Adrenal gland (tissue), 12 donors: ENCODE measurements around the gene SETD2. TPM values are rescaled to one million over a fixed set of nuclear protein-coding genes. Genes with fewer than 3 reads are reported as not detected.

Experiments used
- DNase-seq, 7 donors: peaks; one replicate each; pipeline ENCODE4 v3.0.0-alpha.2; 2019 to 2020
- H3K27ac ChIP-seq, 5 donors: fragments of 200-600 bp; sonication (generic) in 4 of 5; 1 replicate in 3 of 5; 2 replicates in 2 of 5; pipeline versions ENCODE4 v1.5.1 to v1.8.0; 2016 to 2020; ENCODE audit warnings: mild to moderate bottlenecking in 1 of 5
- H3K27me3 ChIP-seq: fragments of 200-600 bp; 2 replicates; pipeline ENCODE4 v1.8.0; 2021
- H3K36me3 ChIP-seq, 2 donors: fragments of 200-600 bp; replicated peaks in 1 of 2; 1 replicate in 1 of 2; 2 replicates in 1 of 2; pipeline versions ENCODE4 v1.5.1 to v1.8.0; 2018 to 2022
- H3K4me1 ChIP-seq, 2 donors: fragments of 200-600 bp; replicated peaks in 1 of 2; 1 replicate in 1 of 2; 2 replicates in 1 of 2; pipeline versions ENCODE4 v1.5.1 to v1.8.0; 2018 to 2021
- H3K4me3 ChIP-seq, 4 donors: fragments of 200-600 bp; sonication (generic) in 3 of 4; one replicate each; pipeline ENCODE4 v1.5.1; 2016 to 2018
- H3K9me3 ChIP-seq, 3 donors: fragments of 200-600 bp; sonication (generic) in 1 of 3; replicated peaks in 1 of 3; 1 replicate in 2 of 3; 2 replicates in 1 of 3; pipeline versions ENCODE4 v1.5.1 to v1.8.0; 2016 to 2021
- POLR2A ChIP-seq, 2 donors: fragments of 450-650 bp; IDR thresholded peaks; one replicate each; pipeline ENCODE4 v1.6.1; 2017; ENCODE audit warnings: antibody characterized with exemption in 2 of 2, mild to moderate bottlenecking in 2 of 2, moderate library complexity in 1 of 2
- WGBS, 4 donors: extraction: QIAGEN DNeasy Blood & Tissue Kit in 2 of 4; methylation state at CpG; one replicate each; pipeline versions ENCODE4 v1.1.5 to v1.1.7; 2013 to 2017; 5-methylcytosine and 5-hydroxymethylcytosine counted together
- intact Hi-C, 2 donors: fragments of 100-400 bp; cut with DNase I; formaldehyde crosslinking; loops; one replicate each; pipeline versions ENCODE4 v1.14.1 to v1.15.0; 2022 to 2023
- polyA plus RNA-seq, 3 donors: library from polyadenylated mRNA; stranded (reverse); fragments of 200-250 nt in 2 of 3; fragments of 350-450 nt in 1 of 3; fragmentation: Illumina TruSeq in 1 of 3; extraction: RNeasy Lipid Tissue Mini Kit (QIAGEN cat#74804) in 1 of 3; gene quantifications; one replicate each; pipeline ENCODE4 v1.2.3, GENCODE V29; 2013 to 2014
- total RNA-seq, 9 donors: library from RNA; depleted of rRNA in 4 of 9; stranded (reverse); fragments of >200 nt in 4 of 9; fragments of 120-200 nt in 1 of 9; fragmentation: NEBNext Ultra II Directional in 1 of 9; extraction: Animal tissue kit (Norgen Biotek cat#: 25700) in 1 of 9; gene quantifications; one replicate each; pipeline versions ENCODE4 v1.1.0 to v1.2.4, GENCODE V29; 2013 to 2023
- TF ChIP-seq, protein P1 (sequence below), 6 experiments: fragments of 450-650 bp in 4 of 6; fragments of 200-600 bp in 2 of 6; sonication (generic) in 1 of 6; IDR thresholded peaks; 1 replicate in 5 of 6; 2 replicates in 1 of 6; pipeline versions ENCODE4 v1.5.1 to v1.8.0; 2016 to 2021; ENCODE audit warnings: antibody characterized with exemption in 6 of 6, mild to moderate bottlenecking in 2 of 6, moderate library complexity in 1 of 6
- donor health status: healthy with polysubstance abuse.
- donor health status: Bipolar disorder and iron deficiency.
- donor health status: DM: yes; HTN: yes; CAD: no.
- donor health status: DM: no; HTN: no; CAD: no.
- donor health status: DM: no; HTN: no; CAD: no.
- donor health status: DM: yes; HTN: yes; CAD: no.

The SETD2 gene
- total and polyA plus RNA-seq, 12 donors, result 12.6 to 58.9 (median 39.1) TPM

- no peaks in the 10 kb centered on the region for H3K9me3 ChIP-seq
- H3K4me3 ChIP-seq, result no peak overlapping the region
- peaks cover 0 to 40% of the 10 kb centered on the region in 2 donors for H3K36me3 ChIP-seq
- DNase-seq, result no peak
- no peaks in the 10 kb centered on the region for H3K27me3 ChIP-seq
- peaks cover 0 to 8% of the 10 kb centered on the region in 2 donors for H3K4me1 ChIP-seq
- no peak overlapping the region for H3K27ac ChIP-seq
- WGBS, 4 donors, result 89 to 95% (median 94%) methylated on average over 3 of the region's 3 CpGs
- no peak for TF ChIP-seq POLR2A (IDR thresholded peaks at IDR 0.05)
- TF ChIP-seq, protein P1, sequence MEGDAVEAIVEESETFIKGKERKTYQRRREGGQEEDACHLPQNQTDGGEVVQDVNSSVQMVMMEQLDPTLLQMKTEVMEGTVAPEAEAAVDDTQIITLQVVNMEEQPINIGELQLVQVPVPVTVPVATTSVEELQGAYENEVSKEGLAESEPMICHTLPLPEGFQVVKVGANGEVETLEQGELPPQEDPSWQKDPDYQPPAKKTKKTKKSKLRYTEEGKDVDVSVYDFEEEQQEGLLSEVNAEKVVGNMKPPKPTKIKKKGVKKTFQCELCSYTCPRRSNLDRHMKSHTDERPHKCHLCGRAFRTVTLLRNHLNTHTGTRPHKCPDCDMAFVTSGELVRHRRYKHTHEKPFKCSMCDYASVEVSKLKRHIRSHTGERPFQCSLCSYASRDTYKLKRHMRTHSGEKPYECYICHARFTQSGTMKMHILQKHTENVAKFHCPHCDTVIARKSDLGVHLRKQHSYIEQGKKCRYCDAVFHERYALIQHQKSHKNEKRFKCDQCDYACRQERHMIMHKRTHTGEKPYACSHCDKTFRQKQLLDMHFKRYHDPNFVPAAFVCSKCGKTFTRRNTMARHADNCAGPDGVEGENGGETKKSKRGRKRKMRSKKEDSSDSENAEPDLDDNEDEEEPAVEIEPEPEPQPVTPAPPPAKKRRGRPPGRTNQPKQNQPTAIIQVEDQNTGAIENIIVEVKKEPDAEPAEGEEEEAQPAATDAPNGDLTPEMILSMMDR (IDR thresholded peaks at IDR 0.05), result no peak
- intact Hi-C loops, result no loop called here
Measured at GRCh38 chr3:47056705-47057104, 107.2 kb downstream of the SETD2 start.

DNA sequence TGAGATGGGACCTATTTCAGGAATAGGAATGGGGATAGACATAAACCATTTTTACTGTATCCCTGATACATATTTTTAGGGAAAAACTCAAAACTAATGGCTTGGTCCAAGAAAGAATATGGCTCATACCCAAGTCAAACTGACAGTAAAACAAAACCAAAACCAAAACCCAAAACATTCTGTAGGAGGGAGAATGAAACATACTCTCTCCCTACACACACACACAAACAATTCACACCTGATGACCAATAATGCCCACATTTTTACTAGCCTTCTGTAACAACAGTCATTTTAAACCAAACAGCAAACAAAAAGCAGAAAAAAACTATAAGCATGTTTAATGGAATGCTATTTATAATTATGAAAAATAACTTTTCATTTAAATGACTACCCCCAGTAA lies 109.5 kb downstream of the SETD2 start:
- intact Hi-C loops, result no loop called here
- no peak overlapping the region for H3K4me3 ChIP-seq
- H3K4me1 ChIP-seq, result peaks cover 0 to 8% of the 10 kb centered on the region in 2 donors
- peaks cover 0 to 35% of the 10 kb centered on the region in 2 donors for H3K36me3 ChIP-seq
- no peaks in the 10 kb centered on the region for H3K27me3 ChIP-seq
- no peak for DNase-seq
- no peak overlapping the region for H3K27ac ChIP-seq
- H3K9me3 ChIP-seq, result no peaks in the 10 kb centered on the region
- no peak for TF ChIP-seq POLR2A (IDR thresholded peaks at IDR 0.05)
- TF ChIP-seq, protein P1 (IDR thresholded peaks at IDR 0.05), result no peak

GRCh38 chr3:47047673-47048072 lies 116.2 kb downstream of the SETD2 start:
- no peaks in the 10 kb centered on the region for H3K9me3 ChIP-seq
- H3K36me3 ChIP-seq, result peaks cover 0 to 39% of the 10 kb centered on the region in 2 donors
- H3K27me3 ChIP-seq, result no peaks in the 10 kb centered on the region
- H3K4me1 ChIP-seq, result peaks cover 0 to 8% of the 10 kb centered on the region in 2 donors
- intact Hi-C loops, result no loop called here
- TF ChIP-seq, protein P1 (IDR thresholded peaks at IDR 0.05), result no peak
- TF ChIP-seq POLR2A (IDR thresholded peaks at IDR 0.05), result no peak
- no peak for DNase-seq
- H3K27ac ChIP-seq, result no peak overlapping the region
- no peak overlapping the region for H3K4me3 ChIP-seq

- TF ChIP-seq POLR2A (IDR thresholded peaks at IDR 0.05), result no peak
- TF ChIP-seq, protein P1 (IDR thresholded peaks at IDR 0.05), result no peak
- peaks cover 0 to 8% of the 10 kb centered on the region in 2 donors for H3K4me1 ChIP-seq
- no peak for DNase-seq
- no peak overlapping the region for H3K27ac ChIP-seq
- peaks cover 0 to 39% of the 10 kb centered on the region in 2 donors for H3K36me3 ChIP-seq
- no peaks in the 10 kb centered on the region for H3K9me3 ChIP-seq
- no peak overlapping the region for H3K4me3 ChIP-seq
- intact Hi-C loops, result no loop called here
- H3K27me3 ChIP-seq, result no peaks in the 10 kb centered on the region
Measured at GRCh38 chr3:47047069-47047468, 116.8 kb downstream of the SETD2 start.
